ENCODE data around the gene CD300LB.
"Not testable (repeated sequence)": the region's sequence is repeated elsewhere in the genome, so short reads cannot be mapped to it uniquely, and the experiment has no call there.

CD300LB gene

GRCh38 chr17:74488276-74488675 is 43.0 kb downstream of the CD300LB start:
- DNase-seq = not testable (repeated sequence)

GRCh38 chr17:74485841-74486240 is 45.4 kb downstream of the CD300LB start:
- no peak for DNase-seq

- no peak for DNase-seq
These were observed 46.1 kb downstream of the CD300LB start for GRCh38 chr17:74485022-74485743.

GRCh38 chr17:74484066-74484465 is 47.2 kb downstream of the CD300LB start:
- no peak for DNase-seq

DNA sequence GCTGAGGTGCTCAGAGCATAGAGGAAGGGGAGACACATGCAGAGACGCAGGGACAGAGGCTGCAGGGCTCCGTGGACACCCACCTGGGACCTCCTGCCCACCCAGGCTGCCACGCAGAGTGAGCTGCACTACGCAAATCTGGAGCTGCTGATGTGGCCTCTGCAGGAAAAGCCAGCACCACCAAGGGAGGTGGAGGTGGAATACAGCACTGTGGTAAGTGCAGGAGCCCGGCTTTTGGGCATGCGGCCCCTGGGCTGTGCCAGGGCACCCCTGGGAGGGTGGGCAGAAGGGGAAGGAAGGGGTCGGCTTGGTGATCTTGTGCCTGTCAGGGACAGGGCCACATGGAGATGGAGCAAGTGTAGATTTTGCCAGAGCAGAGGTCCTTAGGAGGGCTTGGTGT is 49.7 kb downstream of the CD300LB start:
- no peak for DNase-seq

DNA sequence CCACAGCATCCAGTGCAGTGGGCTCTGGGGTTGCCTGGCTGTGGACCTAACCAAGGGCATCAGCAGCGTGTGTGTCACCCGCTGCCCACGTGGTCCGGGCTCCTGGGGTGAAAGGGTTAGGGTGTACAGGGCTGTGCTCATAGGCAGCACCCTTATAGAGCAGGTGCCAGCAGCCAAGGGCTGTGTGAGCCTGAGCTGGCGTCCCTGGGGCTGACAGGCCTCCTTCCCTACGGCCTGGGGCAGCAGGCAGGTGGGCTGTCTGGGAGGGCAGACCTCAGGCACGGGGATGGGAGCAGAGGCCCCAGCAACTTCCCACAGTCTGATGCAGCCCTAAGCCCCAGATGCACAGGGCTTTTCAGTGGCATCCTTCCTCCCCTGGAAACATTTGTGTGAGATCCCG is 51.0 kb downstream of the CD300LB start:
- no peak for DNase-seq

DNA sequence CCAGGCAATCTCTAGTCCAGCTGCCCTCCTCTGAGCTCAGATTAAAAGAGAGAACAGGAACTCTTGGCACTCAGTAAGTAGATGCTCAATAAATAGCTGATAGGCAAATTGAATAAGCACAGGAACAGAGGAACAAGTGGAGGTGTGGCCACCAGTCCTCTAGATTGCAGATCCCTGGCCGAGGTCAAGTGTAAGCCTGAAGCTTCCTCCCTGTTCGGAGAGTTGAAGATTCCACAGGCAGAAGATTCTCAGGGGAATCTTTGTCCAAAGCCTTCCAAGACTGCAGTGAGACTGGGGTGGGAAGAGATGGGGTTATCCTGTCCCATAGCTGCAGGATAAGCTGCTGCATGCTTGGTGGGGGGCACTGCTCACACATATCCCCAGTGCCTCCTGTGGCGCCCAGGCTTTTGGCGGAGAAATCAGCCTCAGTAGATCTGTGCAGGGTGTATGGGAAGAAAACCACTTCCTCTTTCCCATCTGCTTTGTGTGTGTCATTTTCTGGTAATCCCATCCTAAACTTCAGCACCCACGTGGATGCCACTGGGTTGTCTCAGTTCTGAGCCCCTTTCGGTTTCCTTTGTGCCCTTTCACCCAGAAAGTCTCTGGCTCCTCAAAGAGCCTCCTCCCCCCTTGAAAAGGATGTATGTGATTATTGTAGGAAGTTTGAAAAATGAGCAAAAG is 52.7 kb downstream of the CD300LB start:
- DNase-seq = peak; percentile 89 to 91

DNA sequence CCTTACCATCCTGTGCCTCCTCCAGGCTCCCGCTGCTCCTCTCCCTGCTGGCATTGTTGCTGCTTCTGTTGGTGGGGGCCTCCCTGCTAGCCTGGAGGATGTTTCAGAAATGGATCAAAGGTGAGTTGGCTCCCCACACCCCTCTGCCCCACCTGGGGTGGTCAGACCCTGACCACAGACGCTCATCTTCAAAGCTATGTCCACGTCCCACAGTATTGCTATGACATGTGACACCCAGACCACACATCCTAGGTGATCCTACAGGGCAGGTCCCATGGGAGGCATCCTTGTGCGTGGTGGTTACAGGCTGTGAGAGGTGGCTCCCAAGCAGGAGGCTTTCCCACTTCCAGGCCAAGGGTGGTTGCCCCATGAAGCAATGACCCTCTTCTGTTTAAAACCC is 53.9 kb downstream of the CD300LB start:
- no peak for DNase-seq

- DNase-seq = no peak
These were observed 56.1 kb downstream of the CD300LB start for GRCh38 chr17:74475189-74475588.

DNA sequence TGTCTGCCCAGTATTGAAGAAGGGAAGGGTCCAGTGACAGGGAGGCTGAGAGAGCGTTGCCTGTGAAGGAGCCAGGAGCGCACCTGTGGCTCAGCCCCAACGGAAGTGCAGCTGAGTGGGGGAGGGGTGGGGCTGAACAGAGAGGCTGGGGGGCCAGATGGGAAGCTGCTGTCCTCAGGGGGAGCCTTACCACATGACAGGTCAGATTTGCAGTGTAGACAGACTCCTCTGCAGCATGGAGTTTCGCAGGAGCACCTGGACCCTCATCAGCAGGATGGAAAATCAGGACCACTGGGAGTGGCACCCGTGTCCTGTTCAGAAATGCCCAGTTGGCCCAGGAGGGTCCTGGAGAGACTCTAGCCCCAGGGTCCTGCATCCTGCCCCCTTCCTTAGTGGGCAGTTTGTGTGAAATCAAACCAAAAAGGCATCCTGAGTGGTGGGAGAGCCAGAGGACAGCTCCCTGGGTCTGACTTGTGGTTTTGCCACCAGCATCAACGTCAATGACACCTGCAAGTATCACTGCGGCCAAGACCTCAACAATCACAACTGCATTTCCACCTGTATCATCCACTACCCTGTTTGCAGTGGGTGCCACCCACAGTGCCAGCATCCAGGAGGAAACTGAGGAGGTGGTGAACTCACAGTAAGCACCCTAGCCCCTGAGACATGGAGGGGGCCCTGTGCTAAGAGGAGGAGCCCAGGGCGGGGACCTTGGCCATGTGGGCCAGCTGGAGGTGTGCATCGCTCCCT is 57.1 kb downstream of the CD300LB start:
- no peak for DNase-seq

DNA sequence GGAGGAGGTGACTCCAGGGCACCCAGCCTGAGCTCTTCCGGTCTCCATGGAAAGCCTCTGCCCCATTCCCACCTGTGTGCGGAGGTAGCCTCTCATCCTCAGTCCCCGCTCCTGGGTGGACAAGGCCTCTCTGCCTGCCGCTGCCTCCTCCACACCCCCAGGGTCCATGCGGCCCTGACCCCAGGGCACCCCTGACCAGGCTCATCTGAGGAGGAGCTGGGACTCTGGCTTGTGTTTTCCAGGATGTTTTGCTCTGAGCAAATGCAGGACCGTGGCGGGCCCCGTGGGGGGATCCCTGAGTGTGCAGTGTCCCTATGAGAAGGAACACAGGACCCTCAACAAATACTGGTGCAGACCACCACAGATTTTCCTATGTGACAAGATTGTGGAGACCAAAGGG is 58.0 kb downstream of the CD300LB start:
- no peak for DNase-seq

DNA sequence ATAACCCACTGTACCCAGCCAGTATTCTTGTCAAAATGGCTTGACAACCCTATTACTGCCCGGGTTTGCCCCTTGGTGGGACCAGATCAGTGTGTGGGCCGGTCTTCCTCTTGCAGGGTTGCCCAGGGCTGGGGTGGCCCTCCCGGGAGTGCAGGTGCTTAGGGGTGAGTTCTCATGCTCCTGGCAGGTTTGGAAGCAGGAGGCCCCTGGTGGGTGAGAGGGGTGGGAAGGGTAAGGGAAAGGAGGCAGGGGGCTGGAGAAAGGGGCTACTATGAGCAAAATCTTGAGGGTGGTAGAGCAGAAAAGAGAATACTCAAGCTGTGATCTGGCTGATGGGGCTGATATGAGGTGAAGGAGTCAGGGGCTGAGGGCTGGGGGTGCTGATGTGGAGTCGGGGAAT is 58.4 kb downstream of the CD300LB start:
- no peak for DNase-seq

- no peak for DNase-seq
These were observed 59.9 kb downstream of the CD300LB start for GRCh38 chr17:74471341-74471740.

Data from Kasumi-1 (cell line).